ENCODE data around the gene PCARE. TPM values are rescaled to one million over a fixed set of nuclear protein-coding genes. Genes with fewer than 3 reads are reported as not detected.

PCARE gene
- total and polyA plus RNA-seq, 4 donors: 0.01 to 0.09 (median 0.04) TPM; not detected in 1

- Histone ChIP-seq H3K36me3 (ENCODE audit: control insufficient read depth in 4 of 4, insufficient read depth in 4 of 4, low read length in 4 of 4) (no peaks in the 10 kb centered on the region), H3K9ac (ENCODE audit: insufficient read depth in 1 of 2, low read length in 2 of 2) (no peak overlapping the region), H3K27me3 (ENCODE audit: control insufficient read depth in 3 of 3, insufficient read depth in 3 of 3, low read length in 2 of 3) (no peaks in the 10 kb centered on the region), H3K4me3 (no peak overlapping the region), H3K4me1 (ENCODE audit: control insufficient read depth in 5 of 5, insufficient read depth in 5 of 5, low read length in 5 of 5) (peaks cover 0 to 31% (median 13%) of the 10 kb centered on the region in 5 donors), H3K27ac (ENCODE audit: low read depth in 1 of 2, low read length in 1 of 2) (no peak overlapping the region), H3K9me3 (ENCODE audit: control insufficient read depth in 4 of 4, insufficient read depth in 3 of 4, low read length in 3 of 4) (no peaks in the 10 kb centered on the region)
- DNase-seq: no peak
- TF ChIP-seq CTCF (IDR thresholded peaks at IDR 0.05; ENCODE audit: control extremely low read depth, extremely low read depth): no peak
- 70 to 81% methylated on average over 7 of the region's 7 CpGs for WGBS, 2 donors
- ATAC-seq (ENCODE audit: insufficient read depth, low FRiP score): no peak
These were observed 5.8 kb downstream of the PCARE start for GRCh38 chr2:29068513-29068912.

- Histone ChIP-seq H3K4me1 (ENCODE audit: control insufficient read depth in 5 of 5, insufficient read depth in 5 of 5, low read length in 5 of 5) (peaks cover 0 to 44% (median 21%) of the 10 kb centered on the region in 5 donors), H3K27ac (ENCODE audit: low read depth in 1 of 2, low read length in 1 of 2) (no peak overlapping the region), H3K27me3 (ENCODE audit: control insufficient read depth in 3 of 3, insufficient read depth in 3 of 3, low read length in 2 of 3) (no peaks in the 10 kb centered on the region), H3K9me3 (ENCODE audit: control insufficient read depth in 4 of 4, insufficient read depth in 3 of 4, low read length in 3 of 4) (no peaks in the 10 kb centered on the region), H3K9ac (ENCODE audit: insufficient read depth in 1 of 2, low read length in 2 of 2) (no peak overlapping the region), H3K4me3 (no peak overlapping the region), H3K36me3 (ENCODE audit: control insufficient read depth in 4 of 4, insufficient read depth in 4 of 4, low read length in 4 of 4) (no peaks in the 10 kb centered on the region)
- DNase-seq (no peak), ATAC-seq (ENCODE audit: insufficient read depth, low FRiP score) (peak; percentile 35)
- WGBS, 2 donors: 38 to 49% methylated on average over 7 of the region's 7 CpGs
- no peak for TF ChIP-seq CTCF (IDR thresholded peaks at IDR 0.05; ENCODE audit: control extremely low read depth, extremely low read depth)
These were observed 7.2 kb downstream of the PCARE start for GRCh38 chr2:29066997-29067605.

GRCh38 chr2:29066271-29066860 lies 8.0 kb downstream of the PCARE start:
- Histone ChIP-seq H3K36me3 (ENCODE audit: control insufficient read depth in 4 of 4, insufficient read depth in 4 of 4, low read length in 4 of 4) (no peaks in the 10 kb centered on the region), H3K9me3 (ENCODE audit: control insufficient read depth in 4 of 4, insufficient read depth in 3 of 4, low read length in 3 of 4) (no peaks in the 10 kb centered on the region), H3K9ac (ENCODE audit: insufficient read depth in 1 of 2, low read length in 2 of 2) (no peak overlapping the region), H3K4me1 (ENCODE audit: control insufficient read depth in 5 of 5, insufficient read depth in 5 of 5, low read length in 5 of 5) (peaks cover 0 to 50% (median 21%) of the 10 kb centered on the region in 5 donors), H3K27ac (ENCODE audit: low read depth in 1 of 2, low read length in 1 of 2) (peak overlapping the region in 1 of 2 donors; percentile 41), H3K27me3 (ENCODE audit: control insufficient read depth in 3 of 3, insufficient read depth in 3 of 3, low read length in 2 of 3) (no peaks in the 10 kb centered on the region), H3K4me3 (no peak overlapping the region)
- no peak for TF ChIP-seq CTCF (IDR thresholded peaks at IDR 0.05; ENCODE audit: control extremely low read depth, extremely low read depth)
- DNase-seq: peak; percentile 55 to 74 (median 64)
- 69 to 74% methylated on average over 8 of the region's 8 CpGs for WGBS, 2 donors
- ATAC-seq (ENCODE audit: insufficient read depth, low FRiP score): no peak

Measured in lung (tissue), 12 donors.